PC-3 (cell line): ENCODE results near the gene N4BP3.

Source experiments
- CTCF ChIP-seq: fragments of 300-600 bp; sonication (generic); conservative IDR thresholded peaks from 2 replicates; pipeline ENCODE4 v1.5.1; 2017; ENCODE audit warnings: antibody characterized with exemption, low read depth, mild to moderate bottlenecking, low read length
- EZH2 ChIP-seq: fragments of 300-600 bp; sonication (generic); IDR thresholded peaks from one replicate; pipeline ENCODE4 v1.6.1; 2017; ENCODE audit warnings: antibody characterized with exemption, mild to moderate bottlenecking, low read length; ENCODE audit not compliant: unreplicated experiment
- EZH2phosphoT487 ChIP-seq: fragments of 300-600 bp; sonication (generic); IDR thresholded peaks from 2 replicates; pipeline ENCODE4 v1.6.1; 2018; ENCODE audit warnings: mild to moderate bottlenecking, antibody characterized with exemption, low read length, borderline replicate concordance

DNA sequence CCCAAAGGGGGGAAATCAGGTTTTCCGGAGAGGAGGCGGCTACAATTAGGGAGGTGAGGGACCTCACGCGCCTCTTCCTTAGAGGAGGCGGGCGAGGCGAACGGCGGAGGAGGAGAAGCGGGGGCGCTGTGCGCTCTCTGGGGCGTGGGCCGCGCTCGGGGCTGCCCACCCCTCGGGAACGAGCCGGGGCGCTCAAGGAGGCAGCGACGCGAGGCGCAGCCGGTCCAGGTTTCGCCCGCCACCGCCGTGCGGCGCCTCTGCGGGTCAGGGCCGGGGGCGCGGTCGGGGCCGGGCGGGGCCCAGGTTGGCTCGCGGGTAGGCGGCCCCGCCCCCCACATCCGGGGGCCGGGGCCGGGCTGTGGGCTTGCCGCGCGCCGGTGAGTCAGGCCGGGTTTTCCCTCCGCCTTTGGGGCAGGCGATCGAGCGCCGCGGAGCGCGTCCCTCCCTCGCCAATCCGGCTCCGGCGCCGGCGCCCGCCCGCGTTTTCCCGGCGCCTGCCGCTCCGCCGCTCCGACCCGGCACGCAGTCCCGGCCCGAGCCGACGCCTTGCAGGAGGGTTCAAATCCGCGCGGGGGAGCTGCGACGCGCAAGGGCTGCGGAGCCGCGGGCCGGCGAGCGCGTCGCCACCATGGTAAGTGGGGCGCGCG is at the start of gene N4BP3:
- TF ChIP-seq CTCF (no peak), EZH2phosphoT487 (no peak), EZH2 (no peak)
